ENCODE data around the gene NTNG2. TPM values are rescaled to one million over a fixed set of nuclear protein-coding genes. Genes with fewer than 3 reads are reported as not detected.

The NTNG2 gene
- total and polyA plus RNA-seq, 8 donors, result under 0.01 to 8.1 (median 0.31) TPM; not detected in 1

DNA sequence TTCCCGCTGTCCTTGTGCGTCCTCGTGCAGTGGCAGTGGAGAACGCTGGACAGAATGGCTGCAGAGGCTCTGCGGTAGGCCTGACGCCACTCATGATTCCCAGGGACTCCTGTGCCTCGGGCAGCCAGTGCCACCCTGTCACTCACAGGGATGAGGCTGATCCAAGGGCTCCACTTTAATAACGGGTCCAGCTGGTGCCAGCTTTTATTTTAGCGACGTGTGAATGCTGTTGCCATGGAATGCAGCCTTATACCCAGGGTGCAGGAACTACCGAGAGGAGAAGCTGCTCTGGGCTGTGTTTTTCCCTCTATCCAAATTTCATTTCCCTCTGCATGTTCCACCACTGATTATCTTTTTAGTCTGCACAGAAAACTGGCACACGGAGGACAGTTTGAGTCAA, 15.8 kb upstream of the NTNG2 start:
- TF ChIP-seq POLR2A (IDR thresholded peaks at IDR 0.05) (no peak), EP300 (IDR thresholded peaks at IDR 0.05) (no peak), POLR2AphosphoS5 (IDR thresholded peaks at IDR 0.05) (no peak), CTCF (IDR thresholded peaks at IDR 0.05) (no peak)
- WGBS, 5 donors, result 77 to 82% (median 80%) methylated on average over 9 to 12 of the region's 12 CpGs
- H3K27me3 ChIP-seq, result peaks cover 0 to 95% (median 62%) of the 10 kb centered on the region in 3 donors
- no peak overlapping the region for H3K27ac ChIP-seq
- H3K36me3 ChIP-seq, result no peaks in the 10 kb centered on the region
- H3K9me3 ChIP-seq, result no peaks in the 10 kb centered on the region
- intact Hi-C loops (cut with DNase I; ENCODE audit: low total_unique reads), result no loop called here
- H3K4me3 ChIP-seq, result no peak overlapping the region
- peaks cover 0 to 12% (median 6%) of the 10 kb centered on the region in 4 donors for H3K4me1 ChIP-seq
- DNase-seq, result no peak

DNA sequence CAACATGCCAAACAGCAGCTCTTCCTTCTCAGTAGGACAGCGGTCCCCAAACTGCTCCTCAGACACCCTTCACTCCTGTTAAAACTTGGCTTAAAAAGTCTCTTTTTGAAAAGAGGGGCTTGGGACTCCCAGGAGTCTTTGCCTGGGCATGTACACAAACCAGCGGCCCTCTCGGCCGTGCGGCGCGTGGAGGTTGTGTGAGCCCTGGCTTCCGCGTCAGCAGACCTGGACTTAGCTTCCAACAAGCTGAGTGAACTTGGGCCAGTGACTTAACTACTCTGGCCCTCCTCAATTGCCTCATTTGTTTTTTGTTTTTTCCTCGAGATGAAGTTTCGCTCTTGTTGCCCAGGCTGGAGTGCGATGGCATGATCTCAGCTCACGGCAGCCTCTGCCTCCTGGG, 15.3 kb upstream of the NTNG2 start:
- no peak for DNase-seq
- H3K4me3 ChIP-seq, result no peak overlapping the region
- H3K9me3 ChIP-seq, result no peaks in the 10 kb centered on the region
- TF ChIP-seq EP300 (IDR thresholded peaks at IDR 0.05) (no peak), CTCF (IDR thresholded peaks at IDR 0.05) (no peak), POLR2AphosphoS5 (IDR thresholded peaks at IDR 0.05) (no peak), POLR2A (IDR thresholded peaks at IDR 0.05) (no peak)
- no peaks in the 10 kb centered on the region for H3K36me3 ChIP-seq
- 84 to 90% (median 86%) methylated on average over 13 of the region's 13 CpGs for WGBS, 5 donors
- intact Hi-C loops (cut with DNase I; ENCODE audit: low total_unique reads), result no loop called here
- H3K27me3 ChIP-seq, result peaks cover 0 to 95% (median 58%) of the 10 kb centered on the region in 3 donors
- H3K4me1 ChIP-seq, result peaks cover 0 to 6% (median 3%) of the 10 kb centered on the region in 4 donors
- H3K27ac ChIP-seq, result no peak overlapping the region

GRCh38 chr9:132147331-132147730, 14.5 kb upstream of the NTNG2 start:
- H3K36me3 ChIP-seq, result no peaks in the 10 kb centered on the region
- no peaks in the 10 kb centered on the region for H3K4me1 ChIP-seq
- H3K27me3 ChIP-seq, result peaks cover 0 to 94% (median 53%) of the 10 kb centered on the region in 3 donors
- no peak overlapping the region for H3K4me3 ChIP-seq
- TF ChIP-seq CTCF (IDR thresholded peaks at IDR 0.05), result no peak
- TF ChIP-seq POLR2A (IDR thresholded peaks at IDR 0.05), result no peak
- no peak for TF ChIP-seq EP300 (IDR thresholded peaks at IDR 0.05)
- no peak for TF ChIP-seq POLR2AphosphoS5 (IDR thresholded peaks at IDR 0.05)
- 55 to 73% (median 68%) methylated on average over 4 of the region's 4 CpGs for WGBS, 5 donors
- no peak for DNase-seq
- intact Hi-C loops (cut with DNase I; ENCODE audit: low total_unique reads), result no loop called here
- H3K27ac ChIP-seq, result no peak overlapping the region
- H3K9me3 ChIP-seq, result no peaks in the 10 kb centered on the region

GRCh38 chr9:132147839-132148238, 14.0 kb upstream of the NTNG2 start:
- WGBS, 5 donors, result 75 to 85% (median 84%) methylated on average over 8 of the region's 8 CpGs
- Histone ChIP-seq H3K27me3 (peaks cover 0 to 95% (median 49%) of the 10 kb centered on the region in 3 donors), H3K4me3 (no peak overlapping the region), H3K36me3 (no peaks in the 10 kb centered on the region), H3K9me3 (no peaks in the 10 kb centered on the region), H3K27ac (no peak overlapping the region), H3K4me1 (no peaks in the 10 kb centered on the region)
- intact Hi-C loops (cut with DNase I; ENCODE audit: low total_unique reads), result no loop called here
- no peak for DNase-seq
- TF ChIP-seq POLR2A (IDR thresholded peaks at IDR 0.05) (no peak), EP300 (IDR thresholded peaks at IDR 0.05) (no peak), CTCF (IDR thresholded peaks at IDR 0.05) (no peak)

All from stomach (tissue), 9 donors.